ENCODE results near the gene MT1F.

DNA sequence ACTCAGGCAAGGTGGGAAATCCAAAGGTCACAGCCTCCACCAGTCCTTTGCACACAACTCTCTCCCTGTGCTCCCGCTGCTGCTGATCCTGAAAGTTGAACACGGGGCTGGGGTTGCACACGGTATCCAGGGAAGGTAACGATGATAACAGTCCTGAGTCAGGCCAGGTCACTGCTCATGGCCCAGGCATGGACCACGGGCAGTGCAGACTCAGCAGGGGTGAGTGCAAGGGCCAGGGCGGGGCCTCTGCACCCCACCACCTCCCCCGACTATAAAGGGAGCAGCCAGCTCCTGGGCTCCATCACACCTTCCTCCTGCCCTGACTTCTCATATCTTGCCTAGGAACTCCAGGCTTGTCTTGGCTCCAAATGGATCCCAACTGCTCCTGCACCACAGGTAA is 6.2 kb upstream of the MT1F start, which contains the start of gene MT1B:
- TF ChIP-seq, protein P1, sequence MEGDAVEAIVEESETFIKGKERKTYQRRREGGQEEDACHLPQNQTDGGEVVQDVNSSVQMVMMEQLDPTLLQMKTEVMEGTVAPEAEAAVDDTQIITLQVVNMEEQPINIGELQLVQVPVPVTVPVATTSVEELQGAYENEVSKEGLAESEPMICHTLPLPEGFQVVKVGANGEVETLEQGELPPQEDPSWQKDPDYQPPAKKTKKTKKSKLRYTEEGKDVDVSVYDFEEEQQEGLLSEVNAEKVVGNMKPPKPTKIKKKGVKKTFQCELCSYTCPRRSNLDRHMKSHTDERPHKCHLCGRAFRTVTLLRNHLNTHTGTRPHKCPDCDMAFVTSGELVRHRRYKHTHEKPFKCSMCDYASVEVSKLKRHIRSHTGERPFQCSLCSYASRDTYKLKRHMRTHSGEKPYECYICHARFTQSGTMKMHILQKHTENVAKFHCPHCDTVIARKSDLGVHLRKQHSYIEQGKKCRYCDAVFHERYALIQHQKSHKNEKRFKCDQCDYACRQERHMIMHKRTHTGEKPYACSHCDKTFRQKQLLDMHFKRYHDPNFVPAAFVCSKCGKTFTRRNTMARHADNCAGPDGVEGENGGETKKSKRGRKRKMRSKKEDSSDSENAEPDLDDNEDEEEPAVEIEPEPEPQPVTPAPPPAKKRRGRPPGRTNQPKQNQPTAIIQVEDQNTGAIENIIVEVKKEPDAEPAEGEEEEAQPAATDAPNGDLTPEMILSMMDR (conservative IDR thresholded peaks at IDR 0.05 in 1 of 2, IDR thresholded peaks at IDR 0.05 in 1 of 2; ENCODE audit: extremely low read depth in 1 of 2, insufficient read depth in 1 of 2, low read depth in 1 of 2, low read length in 2 of 2), result no peak
- no peak for TF ChIP-seq EZH2 (IDR thresholded peaks at IDR 0.05; ENCODE audit: borderline replicate concordance, low read length)
